Right kidney (tissue), 1 donor: Measurements from ENCODE around the gene BCL6.
A peak's percentile ranks its signal among the peaks of the same experiment; 100 is the strongest.

ENCODE experiments used
- DNase-seq: peaks from one replicate; pipeline ENCODE4 v3.0.0-alpha.2; 2016

BCL6 gene

DNA sequence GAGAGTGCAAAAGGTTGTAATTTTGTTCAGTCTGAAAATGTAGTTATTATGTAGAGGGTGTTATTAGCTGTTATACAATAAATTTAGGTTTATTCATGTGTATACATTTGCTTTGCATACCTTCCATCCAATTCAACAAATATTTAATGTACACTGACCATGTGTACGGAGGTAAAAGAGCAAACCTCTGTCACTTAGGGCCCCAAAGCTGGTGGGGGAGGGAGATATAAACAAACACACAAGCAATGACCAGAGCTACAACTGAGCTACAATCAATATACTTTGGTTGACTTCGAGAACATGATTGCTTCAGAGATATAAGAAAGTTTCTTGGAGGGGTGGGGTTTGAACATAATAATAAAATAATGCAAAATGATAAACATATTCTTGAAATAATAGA is 17.5 kb upstream of the BCL6 start:
- no peak for DNase-seq

DNA sequence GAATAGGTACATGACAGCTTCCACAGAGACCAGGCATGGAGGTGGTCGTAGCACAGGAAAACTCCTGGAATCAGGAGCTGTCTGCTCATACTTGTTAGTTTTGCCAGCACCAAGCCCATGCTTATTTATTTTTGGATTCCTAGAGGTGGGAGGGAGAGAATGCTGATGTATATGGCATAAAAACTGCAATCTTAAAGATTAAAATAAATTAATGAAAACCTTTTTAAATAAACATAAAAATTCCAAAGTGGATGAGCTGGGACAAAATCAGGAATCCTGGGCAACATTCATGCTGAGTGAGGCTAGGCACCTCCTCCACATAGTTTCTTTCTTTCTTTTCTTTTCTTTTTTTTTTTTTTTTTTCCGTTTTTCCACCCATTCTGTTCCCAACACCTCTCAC is 14.3 kb upstream of the BCL6 start:
- DNase-seq: no peak

DNA sequence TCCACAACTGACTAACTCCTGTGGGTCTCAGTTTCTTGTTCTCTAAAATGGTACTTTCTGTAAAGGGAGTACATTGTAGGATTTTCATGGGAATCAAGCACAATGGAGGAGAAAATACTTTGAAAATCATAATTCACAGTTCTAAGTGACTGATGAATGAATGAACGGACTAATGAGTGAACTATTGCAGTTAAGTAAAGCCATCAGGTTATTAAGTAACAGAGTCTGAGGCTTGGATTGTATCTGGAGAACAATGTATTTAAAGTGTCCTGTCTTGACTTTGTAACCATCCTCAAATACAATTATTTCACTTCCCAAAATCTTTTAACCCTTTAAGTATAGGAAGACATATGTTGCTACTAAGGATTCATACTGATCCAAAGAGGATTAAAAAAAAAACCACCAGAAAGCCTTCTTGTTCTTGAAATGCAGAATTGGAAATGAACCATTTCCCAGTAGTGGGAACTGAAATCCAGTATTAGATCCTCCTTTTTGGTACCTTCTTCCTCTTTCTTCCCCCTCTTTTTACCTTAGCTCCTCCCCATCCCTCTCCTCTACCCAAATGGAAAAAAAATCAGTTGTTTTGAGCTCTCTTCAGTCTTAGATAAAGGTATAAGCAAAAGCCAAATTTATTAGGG is 13.2 kb upstream of the BCL6 start:
- DNase-seq: no peak

DNA sequence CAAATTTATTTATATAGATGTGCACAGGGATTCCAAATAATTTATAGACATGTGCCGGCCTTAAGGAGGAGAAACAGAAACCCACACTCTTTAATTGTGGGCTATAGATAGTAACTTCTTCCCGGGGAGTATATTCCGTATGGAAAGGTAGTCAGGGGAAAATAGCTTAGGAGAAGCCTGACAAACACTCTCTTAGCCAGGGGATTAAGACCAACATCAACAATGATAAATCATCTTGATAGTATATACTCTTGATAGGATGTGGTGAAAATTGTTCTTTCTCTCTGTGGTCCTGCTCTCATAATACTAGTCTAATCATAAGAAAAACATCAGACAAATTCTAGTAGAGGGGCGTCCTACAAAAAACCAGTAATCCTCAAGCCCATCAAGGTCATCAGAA is 8.2 kb upstream of the BCL6 start:
- DNase-seq: no peak

DNA sequence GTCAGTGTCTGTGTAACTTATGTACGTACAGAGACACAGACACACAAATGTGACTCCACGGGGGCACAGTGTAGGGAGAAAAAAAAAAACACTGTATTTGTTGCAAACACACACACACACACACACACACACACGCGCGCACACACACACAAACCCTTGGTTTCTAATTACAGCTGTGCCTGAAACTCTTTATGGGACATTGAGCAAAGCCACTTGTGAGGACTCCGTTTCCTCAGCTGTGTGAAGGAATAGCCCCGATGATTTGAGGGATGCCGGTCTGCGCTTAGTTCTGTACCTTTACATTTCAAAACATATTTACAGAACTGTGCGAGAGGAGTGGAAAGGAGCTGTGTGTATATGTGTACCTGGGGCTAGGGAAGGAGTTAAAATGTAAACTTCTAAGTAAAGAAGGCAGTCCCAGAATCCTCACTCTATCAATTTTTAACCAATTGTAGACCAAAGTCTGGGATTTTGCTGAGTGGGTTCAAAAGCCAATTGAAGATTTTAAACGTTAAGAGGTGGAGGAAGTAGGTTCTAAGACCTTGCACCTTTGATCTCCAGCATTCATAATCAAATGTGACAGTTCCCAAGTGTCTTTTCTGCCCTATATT is 5.3 kb upstream of the BCL6 start:
- peak; percentile 79 for DNase-seq

DNA sequence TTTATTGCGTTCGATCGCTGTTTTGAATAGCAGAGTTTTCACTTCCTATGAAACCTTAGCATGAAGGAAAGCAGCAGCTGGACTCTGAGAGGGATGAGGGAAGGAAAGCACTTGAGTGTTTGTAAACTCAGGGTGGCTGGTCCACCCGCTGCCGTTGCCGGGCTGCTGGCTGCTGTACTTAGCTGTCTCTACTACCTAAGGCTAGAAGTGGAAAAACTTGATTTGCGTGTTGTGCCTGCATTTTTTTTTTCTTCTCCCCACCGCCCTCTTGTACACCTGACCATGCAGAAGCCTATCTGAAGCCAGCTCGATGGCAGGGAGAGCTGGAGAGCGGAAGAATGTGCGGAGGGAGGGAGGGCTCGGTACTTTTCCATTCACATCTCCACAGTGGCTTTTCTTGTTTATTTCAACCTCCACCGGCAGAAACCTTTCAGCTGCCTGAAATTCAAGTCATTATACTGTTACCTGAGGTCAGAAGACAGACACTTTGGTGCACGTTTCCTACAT is 4.8 kb upstream of the BCL6 start:
- DNase-seq: peak; percentile 72

DNA sequence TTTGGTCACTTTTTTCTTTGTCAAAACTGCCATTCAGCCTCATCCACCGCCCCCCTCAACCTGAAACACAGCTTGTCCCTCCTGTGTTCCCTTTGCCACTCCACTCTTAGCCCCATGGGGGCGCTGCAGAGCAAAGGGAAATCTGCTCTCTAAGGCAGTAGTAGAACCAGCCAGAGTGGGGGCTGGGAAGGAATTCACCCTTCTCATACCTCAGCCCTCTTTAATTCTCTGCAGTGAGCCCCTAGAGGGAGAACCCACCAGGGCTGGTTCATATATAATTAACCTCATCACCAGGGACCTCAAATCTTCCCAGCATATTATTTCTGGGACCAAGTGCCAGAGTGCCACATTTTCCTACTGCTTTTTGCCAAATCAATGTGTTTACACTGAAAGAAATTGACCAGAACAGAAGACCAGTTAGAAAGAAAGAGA is 2.8 kb upstream of the BCL6 start:
- peak; percentile 69 for DNase-seq

DNA sequence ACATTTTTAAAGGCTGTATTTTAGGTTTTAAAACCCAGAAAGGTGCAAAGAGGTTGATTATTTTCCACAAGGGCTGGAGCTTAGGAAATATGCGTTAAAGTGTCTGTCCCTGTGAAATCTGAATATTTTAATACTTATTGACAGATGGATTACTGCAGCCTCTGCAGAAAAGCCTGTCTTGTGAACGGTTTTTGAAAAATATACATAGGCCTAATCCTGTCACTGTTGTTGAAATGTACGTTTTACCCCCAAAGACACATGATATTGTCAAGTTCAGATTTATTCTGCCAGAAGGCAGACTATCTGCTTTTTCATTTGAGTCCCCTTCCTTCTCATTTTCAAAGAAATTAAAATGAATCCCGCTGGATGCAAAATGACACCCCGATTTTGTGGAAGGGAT is 2.2 kb upstream of the BCL6 start:
- no peak for DNase-seq

DNA sequence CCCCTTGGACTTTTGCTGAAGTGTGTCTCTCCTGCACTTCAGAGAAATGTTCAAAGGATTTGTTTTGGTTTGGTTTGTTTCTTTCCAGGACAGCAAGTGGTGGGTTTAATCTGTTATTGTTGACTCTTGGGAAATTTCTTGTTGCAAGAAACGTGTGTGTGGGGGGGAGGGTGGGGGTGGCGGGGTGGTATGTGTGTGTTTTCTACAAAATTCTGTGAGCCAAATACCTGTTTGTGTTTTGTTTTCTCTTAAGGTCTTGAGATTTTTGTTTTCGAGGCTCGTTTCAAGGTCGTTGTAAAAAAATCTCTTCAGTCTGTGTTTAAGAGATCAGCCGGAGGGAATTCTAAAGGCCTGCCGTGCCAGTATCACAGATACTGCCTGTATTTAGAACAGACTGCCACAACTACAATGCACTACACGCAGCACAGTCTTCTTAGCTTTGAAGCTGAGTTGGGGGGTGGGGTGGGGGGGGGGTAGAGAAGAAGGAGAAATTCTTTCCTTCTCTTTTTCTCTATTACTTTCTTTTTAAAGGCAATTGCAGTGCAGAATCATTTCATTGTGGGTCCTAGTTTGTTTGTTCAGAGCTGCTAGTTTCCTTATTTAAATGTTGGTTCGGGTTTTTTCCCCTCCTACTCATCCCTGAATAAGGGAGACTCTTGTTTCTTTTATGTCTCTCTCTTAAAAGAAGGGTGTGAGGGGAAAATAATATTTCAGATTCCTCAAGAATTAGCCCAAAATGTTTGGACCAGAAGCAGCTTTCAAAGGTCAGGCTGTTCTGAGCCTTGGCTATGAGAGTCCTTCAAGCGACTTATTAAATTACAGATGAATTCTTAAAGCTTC is 1.4 kb upstream of the BCL6 start:
- DNase-seq: peak; percentile 45

DNA sequence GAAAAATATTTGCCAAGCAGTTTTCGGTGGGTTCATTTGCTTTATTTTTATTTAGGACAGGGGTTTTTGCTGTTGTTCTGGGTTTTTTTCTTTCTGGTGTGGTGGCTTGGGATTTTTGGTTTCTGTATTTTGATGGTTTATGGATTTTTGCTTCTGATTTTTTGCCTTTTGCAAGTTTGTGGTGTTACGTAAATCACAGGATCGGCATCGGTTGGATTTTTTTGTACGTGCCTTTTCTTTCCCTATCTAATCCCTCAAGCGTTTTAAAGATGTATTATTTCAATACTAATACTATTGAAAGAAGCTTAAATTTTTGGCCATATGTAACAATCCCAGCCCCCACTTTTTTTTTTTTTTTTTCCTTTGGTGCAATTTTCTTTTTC is 782 bp upstream of the BCL6 start:
- DNase-seq: no peak

DNA sequence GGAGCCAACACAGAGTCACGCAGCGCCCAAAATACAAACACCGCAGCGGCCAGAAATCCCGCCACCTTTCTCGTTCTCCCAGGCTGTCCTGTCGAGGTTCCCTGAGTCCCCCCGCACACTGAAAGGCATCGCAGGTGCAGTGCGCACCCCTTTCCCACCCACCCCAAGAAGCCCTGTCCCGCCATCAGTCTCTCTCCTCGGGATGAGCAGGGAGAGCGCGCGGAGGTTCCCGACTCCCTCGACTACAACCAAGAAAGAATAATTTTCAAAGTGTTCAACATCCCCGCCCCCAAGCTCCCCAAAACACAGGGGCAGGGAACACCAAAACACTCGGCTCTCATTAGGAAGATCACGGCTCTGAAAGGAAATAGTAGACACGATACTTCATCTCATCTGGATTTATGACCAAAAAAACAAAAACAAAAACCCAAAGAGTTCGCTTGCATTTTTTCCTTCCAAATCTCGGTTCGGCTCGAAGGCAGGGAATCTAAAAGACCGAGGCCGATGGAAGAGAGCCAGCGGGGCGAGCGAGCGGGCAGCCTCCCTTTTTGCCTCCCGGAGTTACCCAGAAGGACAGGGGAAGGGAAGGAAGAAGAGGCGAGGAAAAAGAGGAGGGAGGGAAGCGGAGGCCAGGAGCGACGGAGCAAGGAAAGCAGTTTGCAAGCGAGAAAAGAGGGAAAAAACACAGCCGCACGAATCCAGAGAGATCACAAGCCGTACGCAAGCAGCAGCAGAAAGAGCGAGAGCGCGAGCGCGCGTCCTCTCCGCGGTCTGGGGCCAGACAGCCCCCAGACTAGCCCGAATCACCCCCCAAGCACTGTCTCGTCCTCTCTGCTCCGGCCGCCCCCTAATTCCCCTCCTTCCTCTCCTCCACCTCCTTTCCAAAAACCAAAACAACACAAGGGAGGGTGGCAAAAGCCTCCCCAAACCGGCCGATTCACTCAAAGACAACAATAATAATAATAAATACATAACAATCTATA is 808 bp downstream of the BCL6 start:
- DNase-seq: peak; percentile 89

DNA sequence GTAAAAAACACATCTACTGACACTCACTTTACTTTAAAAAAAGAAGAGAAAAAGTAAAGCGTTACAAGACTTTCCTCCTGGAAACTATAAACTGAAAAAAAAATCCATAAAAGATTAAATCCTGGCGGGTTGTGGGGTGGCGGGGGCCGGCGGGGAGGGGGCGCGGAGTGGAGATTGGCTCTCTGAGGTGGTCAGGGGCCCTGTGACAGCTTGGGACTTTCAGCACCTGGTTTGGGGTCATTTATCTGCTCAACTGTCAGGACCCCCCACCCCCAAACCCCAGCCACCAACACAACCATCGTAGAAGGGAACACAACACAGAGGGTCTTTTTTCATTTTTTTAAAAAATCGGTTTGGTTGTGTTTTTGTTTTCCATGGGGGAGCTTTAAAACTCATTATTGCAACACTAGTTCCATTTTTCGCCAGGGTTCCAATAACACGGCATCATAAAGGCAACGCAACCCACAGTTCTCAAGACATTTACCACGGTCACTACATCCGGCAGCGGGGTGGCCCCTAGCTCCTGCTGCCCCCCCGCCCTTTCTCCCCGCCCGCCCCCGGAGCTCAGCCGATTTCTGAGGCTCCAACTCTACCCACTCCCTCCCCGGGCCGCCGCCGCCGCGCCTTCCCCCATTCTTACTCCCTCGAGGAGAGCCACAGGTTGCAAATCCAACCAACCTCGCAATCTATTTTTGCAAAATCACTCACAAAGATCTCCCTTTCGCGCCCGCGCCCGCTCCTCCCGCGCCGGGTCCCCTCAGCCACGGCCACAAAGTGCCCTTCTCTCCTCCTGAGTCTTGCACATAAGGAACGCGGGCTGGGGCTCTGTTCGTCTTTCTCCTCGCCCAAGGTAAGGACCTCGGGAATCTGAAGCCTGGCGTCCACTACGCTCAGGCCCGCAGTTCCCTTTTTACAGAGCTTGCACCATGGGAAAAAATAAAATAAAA is 1.8 kb downstream of the BCL6 start:
- peak; percentile 87 for DNase-seq

DNA sequence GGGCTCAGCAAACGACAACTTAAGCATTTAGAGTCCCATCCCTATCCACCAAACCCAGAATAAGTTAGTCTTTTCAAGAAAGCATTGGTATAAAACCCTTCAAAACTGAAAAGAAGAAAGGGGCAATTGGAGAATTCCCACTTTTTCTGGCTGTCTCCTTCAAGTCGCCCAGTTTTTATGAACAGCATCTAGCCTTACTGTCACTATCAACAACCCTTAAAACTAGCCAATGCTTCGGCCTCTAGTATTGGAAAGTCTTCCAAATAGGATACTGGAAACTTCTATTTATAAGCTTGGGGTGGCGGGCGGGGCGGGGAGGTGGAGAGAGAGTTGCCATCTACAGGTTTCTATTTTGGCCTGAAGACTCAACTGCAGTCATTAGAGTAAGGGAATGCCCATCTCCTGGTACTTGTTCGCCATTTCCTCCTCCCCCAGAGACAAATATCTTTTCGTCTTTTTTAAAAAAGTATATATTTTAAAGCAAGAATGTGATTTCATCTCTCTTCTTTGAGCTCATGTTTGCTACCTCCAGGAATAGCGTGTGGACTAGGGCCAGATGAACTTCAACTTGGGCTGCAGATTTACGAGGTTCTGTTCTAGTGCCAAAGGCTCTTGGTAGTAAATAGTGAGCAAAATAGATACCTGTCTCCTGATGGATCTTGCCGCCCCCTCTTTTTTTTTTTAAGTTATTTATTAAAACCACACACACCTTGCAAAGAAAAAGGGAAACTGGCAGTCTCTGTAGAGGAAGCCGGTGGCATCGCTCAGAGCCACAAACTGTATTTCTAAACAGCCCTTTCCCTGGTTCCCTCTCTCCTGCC is 2.7 kb downstream of the BCL6 start:
- peak; percentile 22 for DNase-seq

DNA sequence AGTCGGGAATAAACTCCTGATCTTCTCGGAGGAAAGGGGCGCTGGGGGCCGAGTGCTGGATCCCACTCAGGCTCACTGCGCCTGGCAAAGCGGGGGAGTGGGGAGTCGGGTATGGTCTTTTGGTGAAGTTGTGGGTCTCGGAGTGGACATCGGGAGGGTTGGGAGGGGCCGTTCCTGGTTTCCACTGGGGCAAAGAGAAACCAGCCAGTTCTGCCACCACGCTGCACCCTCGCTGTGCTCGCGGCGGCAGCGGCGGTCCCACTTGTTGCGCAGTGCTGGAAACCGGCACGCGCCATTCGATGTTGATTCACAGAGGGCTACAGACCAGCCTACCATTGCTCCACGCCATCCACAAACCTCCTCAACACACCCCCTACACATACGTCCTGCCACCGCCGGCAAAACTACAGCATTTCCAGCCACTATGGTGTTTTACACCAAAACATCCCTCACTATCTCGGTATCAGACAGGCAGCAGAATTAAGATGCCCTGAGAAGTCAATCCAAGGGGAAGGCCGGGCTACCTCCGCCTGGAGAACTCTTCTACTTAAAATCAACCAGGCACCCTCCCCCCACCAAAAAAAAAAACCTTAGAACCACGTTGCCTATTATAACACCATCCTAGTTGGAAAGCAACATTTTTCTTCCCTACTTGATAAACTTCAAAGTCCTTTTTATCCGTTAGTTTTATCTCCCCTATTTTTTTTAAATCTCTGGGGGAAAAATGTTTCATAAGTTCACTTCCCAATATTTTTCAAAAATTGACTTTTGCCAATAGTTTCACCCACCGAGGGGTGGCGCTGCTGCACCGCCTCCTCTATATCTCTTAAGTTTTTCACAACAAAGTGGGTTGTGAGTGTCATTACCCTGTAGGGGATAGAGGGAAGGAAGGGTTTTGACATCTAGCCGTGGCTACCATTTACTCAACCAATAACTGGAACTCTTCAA is 3.6 kb downstream of the BCL6 start:
- DNase-seq: peak; percentile 64

DNA sequence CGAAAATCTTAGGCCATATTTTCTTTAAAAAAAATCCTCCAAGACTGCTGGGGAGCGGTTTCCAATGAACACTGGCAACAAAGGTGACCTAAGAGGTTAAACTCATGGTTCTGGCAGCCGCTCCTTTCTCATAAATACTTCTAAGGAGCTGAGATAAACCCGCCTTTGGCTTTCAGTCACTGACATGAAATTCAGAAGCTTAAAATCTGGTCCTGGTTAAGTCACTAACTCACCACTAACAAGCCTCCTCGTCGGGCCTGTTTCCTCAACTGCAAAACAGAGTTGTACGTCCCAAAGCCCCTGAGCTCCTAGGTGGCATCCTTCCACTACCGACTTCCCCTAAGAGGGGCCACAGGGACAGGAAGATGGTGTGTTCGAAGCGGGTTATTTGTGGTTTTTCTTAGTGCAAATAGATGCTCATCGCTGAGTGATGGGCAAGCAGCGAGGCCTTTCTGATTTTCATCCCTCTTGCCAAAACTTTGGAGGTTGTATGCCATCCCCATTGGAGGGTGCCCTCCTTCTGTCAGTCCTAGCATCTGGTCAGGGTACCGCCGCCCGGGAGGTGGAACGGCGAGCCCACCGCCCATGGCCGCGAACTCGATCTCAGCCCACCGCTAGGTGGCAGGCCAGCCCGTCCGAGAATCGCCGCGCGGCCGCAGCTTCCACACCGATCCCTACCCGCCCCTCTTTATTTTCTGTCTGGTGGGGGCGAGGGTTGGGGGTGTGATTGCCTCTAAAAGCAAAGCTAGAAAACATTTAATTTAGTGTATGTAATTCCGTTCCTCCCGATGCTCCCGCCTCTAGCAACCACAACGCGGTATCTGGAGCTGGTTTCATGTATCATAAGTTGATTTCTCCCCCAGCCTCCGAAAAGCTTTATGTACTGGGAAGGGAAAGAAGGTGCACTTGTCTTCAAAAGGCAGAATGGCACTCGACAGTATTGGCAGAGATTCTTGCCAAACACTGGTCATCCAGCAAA is 4.6 kb downstream of the BCL6 start:
- peak; percentile 92 for DNase-seq

DNA sequence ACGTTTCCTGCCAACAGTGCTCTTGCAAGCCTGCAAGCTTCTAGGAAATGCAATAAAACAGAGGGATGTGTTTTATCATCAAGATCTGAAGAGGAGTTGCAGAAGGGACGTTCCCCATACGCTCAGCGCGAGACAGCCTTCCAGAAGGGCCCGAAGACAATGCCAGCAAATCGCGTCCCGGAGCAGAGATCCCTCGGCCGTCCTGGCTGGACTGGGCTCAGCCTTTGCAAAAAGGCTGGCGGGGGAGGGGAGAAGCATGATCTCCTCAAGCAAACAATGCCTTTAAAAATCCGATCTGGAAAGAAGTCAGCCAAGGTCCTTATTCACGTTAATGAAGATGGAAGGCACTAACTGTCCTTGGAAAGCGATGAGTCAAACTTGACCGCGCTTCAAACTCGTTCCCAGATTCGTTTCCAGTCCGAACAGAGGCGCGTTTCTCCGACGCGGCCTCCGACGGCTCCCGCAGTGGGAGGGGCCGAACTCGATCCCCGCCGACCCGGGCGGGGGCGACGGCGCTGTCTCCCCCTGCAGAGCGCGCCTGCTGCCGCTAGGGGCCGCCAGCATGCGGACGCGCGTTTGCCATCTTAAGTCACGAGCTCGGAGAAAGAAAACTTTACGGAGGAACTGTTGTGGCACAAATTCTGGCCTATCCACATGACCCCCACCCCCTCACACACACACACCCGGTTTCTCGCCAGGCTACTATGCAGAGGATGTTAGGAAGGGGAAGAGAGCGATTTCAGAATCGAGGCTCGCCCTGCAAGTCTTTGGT is 5.5 kb downstream of the BCL6 start:
- peak; percentile 98 for DNase-seq

DNA sequence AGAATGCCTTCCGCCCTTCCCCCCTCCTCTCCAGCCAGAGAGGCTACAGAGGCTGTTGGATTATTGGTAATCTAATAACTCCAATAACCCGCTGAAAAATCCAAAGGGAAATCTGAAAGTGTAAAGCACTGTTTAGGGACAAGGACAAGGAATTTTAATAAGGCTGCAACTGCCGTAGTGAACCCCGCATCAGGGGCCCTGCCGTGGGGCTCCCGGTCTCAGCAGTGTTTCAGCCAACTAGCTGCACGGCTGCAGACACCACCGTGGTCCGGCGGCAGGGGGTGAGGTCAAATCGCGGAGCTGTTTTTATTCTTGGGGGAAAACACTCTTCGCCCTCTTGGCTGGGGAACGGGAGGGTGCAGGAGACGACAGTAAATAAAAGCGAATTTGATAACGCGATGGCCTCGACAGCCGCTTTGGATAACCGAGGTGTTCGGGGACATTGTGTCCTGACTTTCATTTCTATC is 6.1 kb downstream of the BCL6 start:
- peak; percentile 90 for DNase-seq
